ENCODE results near the gene KIF5B. TPM values are rescaled to one million over a fixed set of nuclear protein-coding genes. Genes with fewer than 3 reads are reported as not detected.

Gene KIF5B
- total and polyA plus RNA-seq, 2 donors (not counting 3 experiments of a cell fraction or from before 2014, with no cell fraction given): 24.7 to 159 TPM

- H3K9me1 ChIP-seq (replicated peaks; ENCODE audit: control insufficient read depth, extremely low read depth, insufficient read depth, low read length): no peaks in the 10 kb centered on the region
- peaks cover 5% of the 10 kb centered on the region for H3K4me1 ChIP-seq (ENCODE audit: control insufficient read depth, extremely low read depth, insufficient read depth, low read length)
- no peaks in the 10 kb centered on the region for H3K36me3 ChIP-seq (ENCODE audit: control insufficient read depth in 2 of 2, extremely low read depth in 1 of 2, insufficient read depth in 2 of 2, low read length in 2 of 2)
- no peak overlapping the region for H3K4me2 ChIP-seq (ENCODE audit: insufficient read depth, low read length)
- TF ChIP-seq JUN (IDR thresholded peaks at IDR 0.05; ENCODE audit: borderline replicate concordance, insufficient read depth, insufficient read length, low read depth): no peak
- TF ChIP-seq GATA2 (IDR thresholded peaks at IDR 0.05; ENCODE audit: insufficient read depth, insufficient read length, low read depth, low read length): no peak
- no peak for TF ChIP-seq CTCF (IDR thresholded peaks at IDR 0.05; ENCODE audit: extremely low read depth in 1 of 2, insufficient read depth in 1 of 2, low read depth in 1 of 2, low read length in 2 of 2)
- H3K9ac ChIP-seq (replicated peaks; ENCODE audit: extremely low read depth, insufficient read depth, low read length): no peak overlapping the region
- BruUV-seq (replicated peaks): no TSS peak
- peaks cover 18% of the 10 kb centered on the region for H3K79me2 ChIP-seq (ENCODE audit: control insufficient read depth, insufficient read depth, low read length)
- no peaks in the 10 kb centered on the region for H3K27me3 ChIP-seq (ENCODE audit: control insufficient read depth in 2 of 2, insufficient read depth in 2 of 2, low read length in 2 of 2)
- FAIRE-seq (no peak), DNase-seq (ENCODE audit: low read depth, low spot score) (no peak)
- H4K20me1 ChIP-seq (replicated peaks; ENCODE audit: control insufficient read depth, extremely low read depth, insufficient read depth, low read length): no peaks in the 10 kb centered on the region
- no peak overlapping the region for H2AFZ ChIP-seq (ENCODE audit: low read depth, low read length)
- ChIA-PET CTCF (no interaction called here), POLR2A (no interaction called here)
- dilution Hi-C loops (cut with MboI; ENCODE audit: extremely low pct_ligation_motif_present, low sequenced_read_pairs): no loop called here
- intact Hi-C loops (cut with micrococcal nuclease): loop anchor here (5.0 kb wide), 1 partner anchor 73 kb away; no protein-coding TSS in a partner anchor
- H3K27ac ChIP-seq (ENCODE audit: insufficient read depth, low read depth, low read length): no peak overlapping the region
- no peaks in the 10 kb centered on the region for H3K9me3 ChIP-seq (replicated peaks; ENCODE audit: control insufficient read depth, insufficient read depth, low read length)
- H3K4me3 ChIP-seq (replicated peaks in 1 of 3; ENCODE audit: insufficient read depth in 1 of 3, low read depth in 1 of 3, low read length in 3 of 3): no peak overlapping the region
Observed at GRCh38 chr10:32059472-32059871, 3.2 kb upstream of the KIF5B start.

GRCh38 chr10:32057036-32057372, 779 bp upstream of the KIF5B start:
- ChIA-PET CTCF (interaction anchor here (1.0 to 1.1 kb wide), 2 partner anchors 93 to 133 kb away, joined by 3 read pairs; no protein-coding TSS in a partner anchor), POLR2A (no interaction called here)
- H2AFZ ChIP-seq (ENCODE audit: low read depth, low read length): peak overlapping the region; percentile 84
- no peaks in the 10 kb centered on the region for H3K27me3 ChIP-seq (ENCODE audit: control insufficient read depth in 2 of 2, insufficient read depth in 2 of 2, low read length in 2 of 2)
- H4K20me1 ChIP-seq (replicated peaks; ENCODE audit: control insufficient read depth, extremely low read depth, insufficient read depth, low read length): peaks cover 6% of the 10 kb centered on the region
- no peak overlapping the region for H3K27ac ChIP-seq (ENCODE audit: insufficient read depth, low read depth, low read length)
- H3K9me1 ChIP-seq (replicated peaks; ENCODE audit: control insufficient read depth, extremely low read depth, insufficient read depth, low read length): no peaks in the 10 kb centered on the region
- peaks cover 23% of the 10 kb centered on the region for H3K4me1 ChIP-seq (ENCODE audit: control insufficient read depth, extremely low read depth, insufficient read depth, low read length)
- intact Hi-C loops (cut with micrococcal nuclease): loop anchor here (5.0 kb wide), 1 partner anchor 75 kb away; no protein-coding TSS in a partner anchor
- no peak for DNase-seq (ENCODE audit: low read depth, low spot score)
- no peaks in the 10 kb centered on the region for H3K36me3 ChIP-seq (ENCODE audit: control insufficient read depth in 2 of 2, extremely low read depth in 1 of 2, insufficient read depth in 2 of 2, low read length in 2 of 2)
- no peak overlapping the region for H3K9ac ChIP-seq (replicated peaks; ENCODE audit: extremely low read depth, insufficient read depth, low read length)
- FAIRE-seq: no peak
- TF ChIP-seq CTCF (IDR thresholded peaks at IDR 0.05; ENCODE audit: extremely low read depth in 1 of 2, insufficient read depth in 1 of 2, low read depth in 1 of 2, low read length in 2 of 2): no peak
- TF ChIP-seq MYC (IDR thresholded peaks at IDR 0.05; ENCODE audit: low read depth, low read length): no peak
- TF ChIP-seq POLR2AphosphoS5 (IDR thresholded peaks at IDR 0.05; ENCODE audit: insufficient read depth, low read depth, low read length): no peak
- TF ChIP-seq FOS (IDR thresholded peaks at IDR 0.05; ENCODE audit: borderline replicate concordance, insufficient read depth, low read length): no peak
- no peak for TF ChIP-seq POLR2A (IDR thresholded peaks at IDR 0.05; ENCODE audit: low read depth, low read length)
- TF ChIP-seq MAX (IDR thresholded peaks at IDR 0.05; ENCODE audit: insufficient read depth, insufficient read length): no peak
- no peak for TF ChIP-seq JUN (IDR thresholded peaks at IDR 0.05; ENCODE audit: borderline replicate concordance, insufficient read depth, insufficient read length, low read depth)
- no peak for TF ChIP-seq GATA2 (IDR thresholded peaks at IDR 0.05; ENCODE audit: insufficient read depth, insufficient read length, low read depth, low read length)
- TF ChIP-seq EZH2 (IDR thresholded peaks at IDR 0.05; ENCODE audit: borderline replicate concordance, low read depth, low read length, severe bottlenecking): no peak
- H3K9me3 ChIP-seq (replicated peaks; ENCODE audit: control insufficient read depth, insufficient read depth, low read length): no peaks in the 10 kb centered on the region
- H3K4me3 ChIP-seq (replicated peaks in 1 of 3; ENCODE audit: insufficient read depth in 1 of 3, low read depth in 1 of 3, low read length in 3 of 3): no peak overlapping the region
- no TSS peak for BruUV-seq (replicated peaks)
- peaks cover 42% of the 10 kb centered on the region for H3K79me2 ChIP-seq (ENCODE audit: control insufficient read depth, insufficient read depth, low read length)
- peak overlapping the region; percentile 80 for H3K4me2 ChIP-seq (ENCODE audit: insufficient read depth, low read length)
- dilution Hi-C loops (cut with MboI; ENCODE audit: extremely low pct_ligation_motif_present, low sequenced_read_pairs): no loop called here
